Measurements from ENCODE around the gene KRT23. TPM values are rescaled to one million over a fixed set of nuclear protein-coding genes. Genes with fewer than 3 reads are reported as not detected.

KRT23 gene
- total and polyA plus RNA-seq, 10 of the 15 experiments (the other 5 are each of a cell fraction or from before 2014, with no cell fraction given) = not detected

DNA sequence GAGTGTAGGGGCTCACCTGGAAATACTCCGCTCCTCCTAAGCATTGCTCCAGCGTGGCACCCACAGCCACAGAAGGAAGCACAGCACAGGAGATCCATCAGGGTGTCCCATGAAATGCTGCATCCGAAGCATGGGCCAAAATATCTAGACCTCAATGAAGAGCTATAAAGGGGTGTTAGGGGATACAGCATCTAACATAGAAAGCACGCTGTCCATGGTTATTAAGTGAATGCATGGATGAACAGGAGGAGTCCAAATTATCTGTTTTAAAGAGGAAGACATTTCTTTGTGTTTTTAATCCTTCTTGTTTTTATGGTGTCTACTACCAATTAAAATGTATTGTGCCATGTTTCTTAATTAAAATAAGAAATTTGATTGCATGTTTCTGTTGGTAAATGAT lies 30.8 kb downstream of the KRT23 start:
- no peaks in the 10 kb centered on the region for H3K9me3 ChIP-seq (replicated peaks; ENCODE audit: control insufficient read depth, insufficient read depth, low read length)
- BruUV-seq (replicated peaks) = no TSS peak
- no peaks in the 10 kb centered on the region for H4K20me1 ChIP-seq (ENCODE audit: control insufficient read depth, insufficient read depth)
- no peak for TF ChIP-seq IRF4 (IDR thresholded peaks at IDR 0.05; ENCODE audit: low read depth, low read length)
- no peak for TF ChIP-seq NFIC (IDR thresholded peaks at IDR 0.05; ENCODE audit: low read depth, low read length)
- TF ChIP-seq SMARCA5 (IDR thresholded peaks at IDR 0.05) = no peak
- TF ChIP-seq, protein P1, sequence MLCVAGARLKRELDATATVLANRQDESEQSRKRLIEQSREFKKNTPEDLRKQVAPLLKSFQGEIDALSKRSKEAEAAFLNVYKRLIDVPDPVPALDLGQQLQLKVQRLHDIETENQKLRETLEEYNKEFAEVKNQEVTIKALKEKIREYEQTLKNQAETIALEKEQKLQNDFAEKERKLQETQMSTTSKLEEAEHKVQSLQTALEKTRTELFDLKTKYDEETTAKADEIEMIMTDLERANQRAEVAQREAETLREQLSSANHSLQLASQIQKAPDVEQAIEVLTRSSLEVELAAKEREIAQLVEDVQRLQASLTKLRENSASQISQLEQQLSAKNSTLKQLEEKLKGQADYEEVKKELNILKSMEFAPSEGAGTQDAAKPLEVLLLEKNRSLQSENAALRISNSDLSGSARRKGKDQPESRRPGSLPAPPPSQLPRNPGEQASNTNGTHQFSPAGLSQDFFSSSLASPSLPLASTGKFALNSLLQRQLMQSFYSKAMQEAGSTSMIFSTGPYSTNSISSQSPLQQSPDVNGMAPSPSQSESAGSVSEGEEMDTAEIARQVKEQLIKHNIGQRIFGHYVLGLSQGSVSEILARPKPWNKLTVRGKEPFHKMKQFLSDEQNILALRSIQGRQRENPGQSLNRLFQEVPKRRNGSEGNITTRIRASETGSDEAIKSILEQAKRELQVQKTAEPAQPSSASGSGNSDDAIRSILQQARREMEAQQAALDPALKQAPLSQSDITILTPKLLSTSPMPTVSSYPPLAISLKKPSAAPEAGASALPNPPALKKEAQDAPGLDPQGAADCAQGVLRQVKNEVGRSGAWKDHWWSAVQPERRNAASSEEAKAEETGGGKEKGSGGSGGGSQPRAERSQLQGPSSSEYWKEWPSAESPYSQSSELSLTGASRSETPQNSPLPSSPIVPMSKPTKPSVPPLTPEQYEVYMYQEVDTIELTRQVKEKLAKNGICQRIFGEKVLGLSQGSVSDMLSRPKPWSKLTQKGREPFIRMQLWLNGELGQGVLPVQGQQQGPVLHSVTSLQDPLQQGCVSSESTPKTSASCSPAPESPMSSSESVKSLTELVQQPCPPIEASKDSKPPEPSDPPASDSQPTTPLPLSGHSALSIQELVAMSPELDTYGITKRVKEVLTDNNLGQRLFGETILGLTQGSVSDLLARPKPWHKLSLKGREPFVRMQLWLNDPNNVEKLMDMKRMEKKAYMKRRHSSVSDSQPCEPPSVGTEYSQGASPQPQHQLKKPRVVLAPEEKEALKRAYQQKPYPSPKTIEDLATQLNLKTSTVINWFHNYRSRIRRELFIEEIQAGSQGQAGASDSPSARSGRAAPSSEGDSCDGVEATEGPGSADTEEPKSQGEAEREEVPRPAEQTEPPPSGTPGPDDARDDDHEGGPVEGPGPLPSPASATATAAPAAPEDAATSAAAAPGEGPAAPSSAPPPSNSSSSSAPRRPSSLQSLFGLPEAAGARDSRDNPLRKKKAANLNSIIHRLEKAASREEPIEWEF (IDR thresholded peaks at IDR 0.05; ENCODE audit: insufficient replicate concordance, low read depth, low read length) = no peak
- no peak for TF ChIP-seq DPF2 (IDR thresholded peaks at IDR 0.05)
- no peak for TF ChIP-seq STAT1 (conservative IDR thresholded peaks at IDR 0.05)
- no peak for TF ChIP-seq PAX8 (IDR thresholded peaks at IDR 0.05)
- TF ChIP-seq, protein P2, sequence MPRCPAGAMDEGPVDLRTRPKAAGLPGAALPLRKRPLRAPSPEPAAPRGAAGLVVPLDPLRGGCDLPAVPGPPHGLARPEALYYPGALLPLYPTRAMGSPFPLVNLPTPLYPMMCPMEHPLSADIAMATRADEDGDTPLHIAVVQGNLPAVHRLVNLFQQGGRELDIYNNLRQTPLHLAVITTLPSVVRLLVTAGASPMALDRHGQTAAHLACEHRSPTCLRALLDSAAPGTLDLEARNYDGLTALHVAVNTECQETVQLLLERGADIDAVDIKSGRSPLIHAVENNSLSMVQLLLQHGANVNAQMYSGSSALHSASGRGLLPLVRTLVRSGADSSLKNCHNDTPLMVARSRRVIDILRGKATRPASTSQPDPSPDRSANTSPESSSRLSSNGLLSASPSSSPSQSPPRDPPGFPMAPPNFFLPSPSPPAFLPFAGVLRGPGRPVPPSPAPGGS (IDR thresholded peaks at IDR 0.05; ENCODE audit: borderline replicate concordance, insufficient read depth, low read depth, low read length, poor library complexity, severe bottlenecking) = no peak
- no peak for TF ChIP-seq KDM1A (IDR thresholded peaks at IDR 0.05; ENCODE audit: borderline replicate concordance)
- TF ChIP-seq, protein P3, sequence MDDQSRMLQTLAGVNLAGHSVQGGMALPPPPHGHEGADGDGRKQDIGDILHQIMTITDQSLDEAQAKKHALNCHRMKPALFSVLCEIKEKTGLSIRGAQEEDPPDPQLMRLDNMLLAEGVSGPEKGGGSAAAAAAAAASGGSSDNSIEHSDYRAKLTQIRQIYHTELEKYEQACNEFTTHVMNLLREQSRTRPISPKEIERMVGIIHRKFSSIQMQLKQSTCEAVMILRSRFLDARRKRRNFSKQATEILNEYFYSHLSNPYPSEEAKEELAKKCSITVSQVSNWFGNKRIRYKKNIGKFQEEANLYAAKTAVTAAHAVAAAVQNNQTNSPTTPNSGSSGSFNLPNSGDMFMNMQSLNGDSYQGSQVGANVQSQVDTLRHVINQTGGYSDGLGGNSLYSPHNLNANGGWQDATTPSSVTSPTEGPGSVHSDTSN (IDR thresholded peaks at IDR 0.05; ENCODE audit: insufficient replicate concordance, low read depth, low read length) = no peak
- TF ChIP-seq, protein P4, sequence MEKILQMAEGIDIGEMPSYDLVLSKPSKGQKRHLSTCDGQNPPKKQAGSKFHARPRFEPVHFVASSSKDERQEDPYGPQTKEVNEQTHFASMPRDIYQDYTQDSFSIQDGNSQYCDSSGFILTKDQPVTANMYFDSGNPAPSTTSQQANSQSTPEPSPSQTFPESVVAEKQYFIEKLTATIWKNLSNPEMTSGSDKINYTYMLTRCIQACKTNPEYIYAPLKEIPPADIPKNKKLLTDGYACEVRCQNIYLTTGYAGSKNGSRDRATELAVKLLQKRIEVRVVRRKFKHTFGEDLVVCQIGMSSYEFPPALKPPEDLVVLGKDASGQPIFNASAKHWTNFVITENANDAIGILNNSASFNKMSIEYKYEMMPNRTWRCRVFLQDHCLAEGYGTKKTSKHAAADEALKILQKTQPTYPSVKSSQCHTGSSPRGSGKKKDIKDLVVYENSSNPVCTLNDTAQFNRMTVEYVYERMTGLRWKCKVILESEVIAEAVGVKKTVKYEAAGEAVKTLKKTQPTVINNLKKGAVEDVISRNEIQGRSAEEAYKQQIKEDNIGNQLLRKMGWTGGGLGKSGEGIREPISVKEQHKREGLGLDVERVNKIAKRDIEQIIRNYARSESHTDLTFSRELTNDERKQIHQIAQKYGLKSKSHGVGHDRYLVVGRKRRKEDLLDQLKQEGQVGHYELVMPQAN (conservative IDR thresholded peaks at IDR 0.05) = no peak
- no peak for TF ChIP-seq CREM (IDR thresholded peaks at IDR 0.05; ENCODE audit: low read depth)
- no peak for TF ChIP-seq ESRRA (IDR thresholded peaks at IDR 0.05; ENCODE audit: low read length)
- no peak for TF ChIP-seq SMAD1 (IDR thresholded peaks at IDR 0.05; ENCODE audit: low read depth, partially characterized antibody)
- no peak for TF ChIP-seq EP300 (IDR thresholded peaks at IDR 0.05; ENCODE audit: borderline replicate concordance in 1 of 2, control insufficient read depth in 1 of 2, low read depth in 2 of 2, low read length in 2 of 2)
- in situ Hi-C loops (cut with MboI) = loop anchor here (5.0 kb wide), 1 partner anchor 641 kb away; no protein-coding TSS in a partner anchor
- no peak overlapping the region for H3K4me3 ChIP-seq
- no peak overlapping the region for H3K4me2 ChIP-seq (ENCODE audit: control insufficient read depth, insufficient read depth)
- no peak for FAIRE-seq
- no peaks in the 10 kb centered on the region for H3K36me3 ChIP-seq (ENCODE audit: control insufficient read depth in 2 of 2, insufficient read depth in 2 of 2, low read length in 1 of 2)
- POLR2A ChIA-PET = no interaction called here
- CTCF ChIA-PET = interaction anchor here (0.6 to 1.8 kb wide), 4 partner anchors 388 to 1490 kb away, joined by 3 to 6 read pairs (median 4); no protein-coding TSS in a partner anchor
- H3K9ac ChIP-seq (ENCODE audit: control insufficient read depth, insufficient read depth, low read length) = no peak overlapping the region
- no peak for ATAC-seq
- intact Hi-C loops (cut with micrococcal nuclease; ENCODE audit: unreplicated experiment) = loop anchor here (5.0 kb wide), 1 partner anchor 289 kb away; no protein-coding TSS in a partner anchor
- H3K4me1 ChIP-seq (ENCODE audit: control insufficient read depth, insufficient read depth, low read length) = no peaks in the 10 kb centered on the region
- H3K27ac ChIP-seq (ENCODE audit: control insufficient read depth, insufficient read depth) = no peak overlapping the region
- SMC1A ChIA-PET (ENCODE audit: uncharacterized antibody, unreplicated experiment) = interaction anchor here (0.8 kb wide), 1 partner anchor 11 kb away, joined by 3 read pairs; no protein-coding TSS in a partner anchor
- peaks cover 0 to 4% of the 10 kb centered on the region in 2 experiments; a peak in 1 of 4 replicates for H3K27me3 ChIP-seq (replicated peaks in 1 of 2; ENCODE audit: control insufficient read depth in 2 of 2, insufficient read depth in 2 of 2, low read length in 1 of 2)
- RAD21 ChIA-PET (ENCODE audit: unreplicated experiment) = interaction anchor here (0.7 to 1.4 kb wide), 3 partner anchors 282 to 756 kb away, joined by 3 read pairs; no protein-coding TSS in a partner anchor
- no peak overlapping the region for H2AFZ ChIP-seq (ENCODE audit: control insufficient read depth, low read depth, low read length)
- H3K79me2 ChIP-seq (ENCODE audit: control insufficient read depth, insufficient read depth, low read length) = no peaks in the 10 kb centered on the region
- WGBS (ENCODE audit: insufficient coverage, insufficient replicate concordance, low lambda C conversion rate, missing lambda C conversion rate) = 34% methylated on average over 4 of the region's 4 CpGs
- no peak for DNase-seq (ENCODE audit: low read depth, low spot score)

Measured in GM12878 (cell line).